Lower leg skin (tissue), 3 donors: ENCODE data around the gene SUPT5H.

ENCODE experiments used
- CTCF ChIP-seq, 3 donors: fragments of 450-650 bp; IDR thresholded peaks; one replicate each; pipeline ENCODE4 v1.5.1; 2016; ENCODE audit warnings: antibody characterized with exemption in 3 of 3, mild to moderate bottlenecking in 3 of 3, moderate library complexity in 2 of 3
- POLR2A ChIP-seq, 2 donors: fragments of 450-650 bp; IDR thresholded peaks; one replicate each; pipeline ENCODE4 v1.6.1; 2016 to 2017; ENCODE audit warnings: antibody characterized with exemption in 2 of 2, mild to moderate bottlenecking in 1 of 2, moderate library complexity in 1 of 2

- TF ChIP-seq POLR2A (IDR thresholded peaks at IDR 0.05) (peak in 1 of 2 donors; percentile 61), CTCF (IDR thresholded peaks at IDR 0.05) (no peak)
Observed at GRCh38 chr19:39445196-39446111, at the start of gene SUPT5H.
